ENCODE data around the gene FAM120AOS.
A peak's percentile ranks its signal among the peaks of the same experiment; 100 is the strongest.

FAM120AOS gene

DNA sequence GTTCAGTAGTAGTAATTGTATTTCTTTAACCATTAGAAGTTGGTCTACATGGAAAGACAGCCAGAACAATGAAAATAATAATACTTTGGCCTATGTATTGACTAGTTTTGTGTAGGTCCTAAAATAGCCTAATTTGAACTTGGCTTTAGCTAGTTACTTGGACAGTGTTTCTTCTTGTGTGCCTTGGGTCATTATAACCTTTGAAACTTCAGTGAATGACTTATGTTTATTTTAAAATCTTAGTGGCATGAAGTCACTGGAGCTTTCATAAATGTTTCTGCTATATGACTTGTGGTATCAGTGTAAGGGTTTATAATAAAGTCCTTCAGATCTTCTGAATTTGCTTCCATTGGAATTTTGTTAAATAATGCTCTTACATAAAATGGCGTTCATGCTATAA, 2.6 kb upstream of the FAM120AOS start:
- Histone ChIP-seq H3K4me3 (ENCODE audit: low read depth, low read length) (no peak overlapping the region), H3K36me3 (replicated peaks) (no peaks in the 10 kb centered on the region), H3K27me3 (replicated peaks) (no peaks in the 10 kb centered on the region), H3K27ac (no peak overlapping the region)
- DNase-seq = no peak
- TF ChIP-seq CTCF (IDR thresholded peaks at IDR 0.05; ENCODE audit: low read depth, low read length, missing control alignments) = no peak
- in situ Hi-C loops (cut with HindIII; ENCODE audit: low pct_ligation_motif_present, low sequenced_read_pairs) = no loop called here

- H3K27me3 ChIP-seq (replicated peaks) = no peaks in the 10 kb centered on the region
- in situ Hi-C loops (cut with HindIII; ENCODE audit: low pct_ligation_motif_present, low sequenced_read_pairs) = no loop called here
- TF ChIP-seq CTCF (IDR thresholded peaks at IDR 0.05; ENCODE audit: low read depth, low read length, missing control alignments) = no peak
- DNase-seq = no peak
- H3K4me3 ChIP-seq (ENCODE audit: low read depth, low read length) = peak overlapping the region; percentile 82
- H3K36me3 ChIP-seq (replicated peaks) = peaks cover 9% of the 10 kb centered on the region
- H3K27ac ChIP-seq = peak overlapping the region; percentile 74
Observed at GRCh38 chr9:93452710-93453046, 703 bp downstream of the FAM120AOS start.

DNA sequence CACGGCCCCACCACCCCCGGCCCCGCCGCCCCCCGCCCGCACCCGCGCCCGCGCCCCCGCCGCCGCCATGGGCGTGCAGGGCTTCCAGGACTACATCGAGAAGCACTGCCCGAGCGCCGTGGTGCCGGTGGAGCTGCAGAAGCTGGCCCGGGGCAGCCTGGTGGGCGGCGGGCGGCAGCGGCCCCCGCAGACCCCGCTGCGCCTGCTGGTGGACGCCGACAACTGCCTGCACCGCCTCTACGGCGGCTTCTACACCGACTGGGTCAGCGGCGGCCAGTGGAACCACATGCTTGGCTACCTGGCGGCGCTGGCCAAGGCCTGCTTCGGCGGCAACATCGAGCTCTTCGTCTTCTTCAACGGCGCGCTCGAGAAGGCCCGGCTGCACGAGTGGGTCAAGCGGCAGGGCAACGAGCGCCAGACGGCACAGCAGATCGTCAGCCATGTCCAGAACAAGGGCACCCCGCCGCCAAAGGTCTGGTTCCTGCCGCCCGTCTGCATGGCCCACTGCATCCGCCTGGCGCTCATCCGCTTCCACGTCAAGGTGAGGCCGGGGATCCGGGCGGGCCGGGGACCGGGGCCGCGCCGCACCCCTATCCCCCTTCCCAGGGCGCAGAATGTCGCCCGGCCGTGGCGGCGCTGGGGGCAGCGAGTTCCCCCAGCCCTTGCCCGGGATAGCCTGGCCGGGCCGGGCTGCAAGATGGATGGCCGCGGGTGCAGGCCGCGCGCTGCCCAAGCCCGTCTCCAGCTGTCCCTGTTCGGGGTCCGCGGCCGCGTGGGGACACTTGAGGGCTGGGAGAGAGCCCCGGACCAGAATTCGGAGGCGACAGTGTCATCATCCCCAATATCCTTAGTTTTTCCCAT, 1.3 kb downstream of the FAM120AOS start:
- in situ Hi-C loops (cut with HindIII; ENCODE audit: low pct_ligation_motif_present, low sequenced_read_pairs) = no loop called here
- peak; percentile 24 for TF ChIP-seq CTCF (IDR thresholded peaks at IDR 0.05; ENCODE audit: low read depth, low read length, missing control alignments)
- Histone ChIP-seq H3K27me3 (replicated peaks) (no peaks in the 10 kb centered on the region), H3K4me3 (ENCODE audit: low read depth, low read length) (peak overlapping the region; percentile 82), H3K27ac (peak overlapping the region; percentile 74), H3K36me3 (replicated peaks) (peaks cover 15% of the 10 kb centered on the region)
- peak; percentile 20 for DNase-seq

GRCh38 chr9:93450945-93451815, 2.2 kb downstream of the FAM120AOS start, which contains the start of gene FAM120A:
TSS of gene FAM120A (plus strand) at chr9:93451685. CDS start at chr9:93451916, 231 bp downstream.
- Histone ChIP-seq H3K36me3 (replicated peaks) (peaks cover 22% of the 10 kb centered on the region), H3K27me3 (replicated peaks) (no peaks in the 10 kb centered on the region), H3K27ac (peak within 1 kb of the TSS; percentile 95), H3K4me3 (ENCODE audit: low read depth, low read length) (peak within 1 kb of the TSS; percentile 89)
- in situ Hi-C loops (cut with HindIII; ENCODE audit: low pct_ligation_motif_present, low sequenced_read_pairs) = no loop called here
- DNase-seq = peak; percentile 32
- no peak for TF ChIP-seq CTCF (IDR thresholded peaks at IDR 0.05; ENCODE audit: low read depth, low read length, missing control alignments)

- no peak overlapping the region for H3K27ac ChIP-seq
- in situ Hi-C loops (cut with HindIII; ENCODE audit: low pct_ligation_motif_present, low sequenced_read_pairs) = no loop called here
- no peak overlapping the region for H3K4me3 ChIP-seq (ENCODE audit: low read depth, low read length)
- no peaks in the 10 kb centered on the region for H3K27me3 ChIP-seq (replicated peaks)
- DNase-seq = no peak
- TF ChIP-seq CTCF (IDR thresholded peaks at IDR 0.05; ENCODE audit: low read depth, low read length, missing control alignments) = no peak
- peaks cover 28% of the 10 kb centered on the region for H3K36me3 ChIP-seq (replicated peaks)
Observed at GRCh38 chr9:93447655-93448054, 5.7 kb downstream of the FAM120AOS start.
